Measurements from ENCODE around the gene HS3ST6. TPM values are rescaled to one million over a fixed set of nuclear protein-coding genes. Genes with fewer than 3 reads are reported as not detected.

Gene HS3ST6
- total and polyA plus RNA-seq, 2 of the 13 experiments (the other 11 are each of a cell fraction or from before 2014, with no cell fraction given): not detected

DNA sequence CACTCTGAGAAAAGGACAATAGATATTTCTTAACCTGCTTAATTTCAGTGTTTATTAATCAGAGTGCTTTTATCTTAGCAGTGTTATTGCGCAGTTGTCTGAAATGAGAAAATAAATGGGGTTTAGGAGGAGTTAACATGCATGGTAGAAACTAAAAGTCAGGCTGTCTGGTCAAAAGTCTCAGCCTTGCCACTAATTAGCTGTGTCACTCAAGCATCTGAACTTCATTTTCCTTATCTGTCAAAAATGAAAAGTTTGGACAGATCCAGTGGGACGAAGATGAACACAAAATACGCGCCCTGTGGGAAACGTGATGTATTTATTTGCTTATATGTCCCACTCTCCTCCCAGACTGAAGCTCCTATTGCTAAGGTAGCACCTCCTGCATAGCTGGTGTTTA lies 40.0 kb downstream of the HS3ST6 start:
- POLR2A ChIA-PET: interaction anchor here (1.2 kb wide), 1 partner anchor 87 kb away, joined by 5 read pairs; the partner anchor contains the start of gene RPS2
- Histone ChIP-seq H3K4me2 (ENCODE audit: low read depth, low read length) (no peak overlapping the region), H3K79me2 (ENCODE audit: insufficient read depth, low read length) (no peaks in the 10 kb centered on the region), H3K9ac (ENCODE audit: insufficient read depth, low read depth, low read length) (no peak overlapping the region), H3K4me3 (replicated peaks in 1 of 3; ENCODE audit: insufficient read depth in 1 of 3, low read depth in 2 of 3, low read length in 3 of 3) (no peak overlapping the region), H3K27ac (ENCODE audit: extremely low read length, insufficient read depth, low read length) (no peak overlapping the region), H3K36me3 (replicated peaks in 1 of 2; ENCODE audit: control insufficient read depth in 1 of 2, insufficient read depth in 2 of 2, low read length in 2 of 2) (no peaks in the 10 kb centered on the region), H4K20me1 (ENCODE audit: insufficient read depth, low read length) (no peaks in the 10 kb centered on the region), H2AFZ (ENCODE audit: low read length) (no peak overlapping the region), H3K9me3 (ENCODE audit: low read length) (no peaks in the 10 kb centered on the region), H3K27me3 (ENCODE audit: control insufficient read depth in 1 of 2, insufficient read depth in 2 of 2, low read length in 2 of 2) (peaks cover 1 to 8% of the 10 kb centered on the region in 2 experiments; a peak in 4 of 5 replicates), H3K4me1 (ENCODE audit: insufficient read depth, low read length) (peaks cover 23% of the 10 kb centered on the region)
- CTCF ChIA-PET (ENCODE audit: low intra/inter-chr PET ratio, low total read pairs): no interaction called here
- TF ChIP-seq, protein P1, sequence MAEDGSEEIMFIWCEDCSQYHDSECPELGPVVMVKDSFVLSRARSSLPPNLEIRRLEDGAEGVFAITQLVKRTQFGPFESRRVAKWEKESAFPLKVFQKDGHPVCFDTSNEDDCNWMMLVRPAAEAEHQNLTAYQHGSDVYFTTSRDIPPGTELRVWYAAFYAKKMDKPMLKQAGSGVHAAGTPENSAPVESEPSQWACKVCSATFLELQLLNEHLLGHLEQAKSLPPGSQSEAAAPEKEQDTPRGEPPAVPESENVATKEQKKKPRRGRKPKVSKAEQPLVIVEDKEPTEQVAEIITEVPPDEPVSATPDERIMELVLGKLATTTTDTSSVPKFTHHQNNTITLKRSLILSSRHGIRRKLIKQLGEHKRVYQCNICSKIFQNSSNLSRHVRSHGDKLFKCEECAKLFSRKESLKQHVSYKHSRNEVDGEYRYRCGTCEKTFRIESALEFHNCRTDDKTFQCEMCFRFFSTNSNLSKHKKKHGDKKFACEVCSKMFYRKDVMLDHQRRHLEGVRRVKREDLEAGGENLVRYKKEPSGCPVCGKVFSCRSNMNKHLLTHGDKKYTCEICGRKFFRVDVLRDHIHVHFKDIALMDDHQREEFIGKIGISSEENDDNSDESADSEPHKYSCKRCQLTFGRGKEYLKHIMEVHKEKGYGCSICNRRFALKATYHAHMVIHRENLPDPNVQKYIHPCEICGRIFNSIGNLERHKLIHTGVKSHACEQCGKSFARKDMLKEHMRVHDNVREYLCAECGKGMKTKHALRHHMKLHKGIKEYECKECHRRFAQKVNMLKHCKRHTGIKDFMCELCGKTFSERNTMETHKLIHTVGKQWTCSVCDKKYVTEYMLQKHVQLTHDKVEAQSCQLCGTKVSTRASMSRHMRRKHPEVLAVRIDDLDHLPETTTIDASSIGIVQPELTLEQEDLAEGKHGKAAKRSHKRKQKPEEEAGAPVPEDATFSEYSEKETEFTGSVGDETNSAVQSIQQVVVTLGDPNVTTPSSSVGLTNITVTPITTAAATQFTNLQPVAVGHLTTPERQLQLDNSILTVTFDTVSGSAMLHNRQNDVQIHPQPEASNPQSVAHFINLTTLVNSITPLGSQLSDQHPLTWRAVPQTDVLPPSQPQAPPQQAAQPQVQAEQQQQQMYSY (CRISPR knock-in tag; IDR thresholded peaks at IDR 0.05): no peak
- TF ChIP-seq KDM3A (CRISPR knock-in tag; IDR thresholded peaks at IDR 0.05; ENCODE audit: low read depth): no peak
- TF ChIP-seq SMYD3 (CRISPR knock-in tag; IDR thresholded peaks at IDR 0.05): no peak
- TF ChIP-seq MAFF (IDR thresholded peaks at IDR 0.05; ENCODE audit: low read depth, low read length): no peak
- no peak for TF ChIP-seq SNRNP70 (IDR thresholded peaks at IDR 0.05; ENCODE audit: low read depth, low read length)
- TF ChIP-seq, protein P2, sequence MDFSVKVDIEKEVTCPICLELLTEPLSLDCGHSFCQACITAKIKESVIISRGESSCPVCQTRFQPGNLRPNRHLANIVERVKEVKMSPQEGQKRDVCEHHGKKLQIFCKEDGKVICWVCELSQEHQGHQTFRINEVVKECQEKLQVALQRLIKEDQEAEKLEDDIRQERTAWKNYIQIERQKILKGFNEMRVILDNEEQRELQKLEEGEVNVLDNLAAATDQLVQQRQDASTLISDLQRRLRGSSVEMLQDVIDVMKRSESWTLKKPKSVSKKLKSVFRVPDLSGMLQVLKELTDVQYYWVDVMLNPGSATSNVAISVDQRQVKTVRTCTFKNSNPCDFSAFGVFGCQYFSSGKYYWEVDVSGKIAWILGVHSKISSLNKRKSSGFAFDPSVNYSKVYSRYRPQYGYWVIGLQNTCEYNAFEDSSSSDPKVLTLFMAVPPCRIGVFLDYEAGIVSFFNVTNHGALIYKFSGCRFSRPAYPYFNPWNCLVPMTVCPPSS (IDR thresholded peaks at IDR 0.05): no peak
- TF ChIP-seq, protein P3, sequence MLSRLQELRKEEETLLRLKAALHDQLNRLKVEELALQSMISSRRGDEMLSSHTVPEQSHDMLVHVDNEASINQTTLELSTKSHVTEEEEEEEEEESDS (CRISPR knock-in tag; IDR thresholded peaks at IDR 0.05; ENCODE audit: borderline replicate concordance): no peak
- no peak for TF ChIP-seq TRIM24 (CRISPR knock-in tag; IDR thresholded peaks at IDR 0.05)
- no peak for TF ChIP-seq HDAC1 (CRISPR knock-in tag; IDR thresholded peaks at IDR 0.05)
- no peak for TF ChIP-seq GTF3A (CRISPR knock-in tag; conservative IDR thresholded peaks at IDR 0.05)
- no peak for TF ChIP-seq HNF4A (CRISPR knock-in tag; IDR thresholded peaks at IDR 0.05)
- no peak for TF ChIP-seq ZKSCAN1 (IDR thresholded peaks at IDR 0.05; ENCODE audit: low read length)
- TF ChIP-seq KLF9 (CRISPR knock-in tag; IDR thresholded peaks at IDR 0.05; ENCODE audit: low read depth): no peak
- TF ChIP-seq SALL1 (CRISPR knock-in tag; IDR thresholded peaks at IDR 0.05): no peak
- no peak for TF ChIP-seq ZNF44 (CRISPR knock-in tag; IDR thresholded peaks at IDR 0.05)
- intact Hi-C loops (cut with micrococcal nuclease; ENCODE audit: unreplicated experiment): no loop called here
- 10% methylated on average over 5 of the region's 5 CpGs for WGBS (ENCODE audit: low lambda C conversion rate)
- in situ Hi-C loops (cut with HindIII; ENCODE audit: extremely low pct_ligation_motif_present, low pct_unique_long_range_greater_than_20kb): no loop called here
- ATAC-seq (no peak), FAIRE-seq (no peak), DNase-seq (ENCODE audit: low spot score) (no peak)
- BruUV-seq (replicated peaks): no TSS peak
